NOMO-1 treated with DMSO at 0.1 percent for 48 hours (cell line): ENCODE measurements around the gene SAMD4A.
"Not testable (repeated sequence)": the region's sequence is repeated elsewhere in the genome, so short reads cannot be mapped to it uniquely, and the experiment has no call there.

Experiments
- DNase-seq: peaks from one replicate; lab custom pipeline; 2025; ENCODE audit not compliant: unreplicated experiment; lab: John Stamatoyannopoulos, UW

Gene SAMD4A

GRCh38 chr14:54752611-54753010 lies 185.7 kb downstream of the SAMD4A start:
- DNase-seq, result not testable (repeated sequence)

GRCh38 chr14:54753396-54753795 lies 186.5 kb downstream of the SAMD4A start:
- DNase-seq, result not testable (repeated sequence)

GRCh38 chr14:54754116-54754622 lies 187.2 kb downstream of the SAMD4A start:
- DNase-seq, result no peak

DNA sequence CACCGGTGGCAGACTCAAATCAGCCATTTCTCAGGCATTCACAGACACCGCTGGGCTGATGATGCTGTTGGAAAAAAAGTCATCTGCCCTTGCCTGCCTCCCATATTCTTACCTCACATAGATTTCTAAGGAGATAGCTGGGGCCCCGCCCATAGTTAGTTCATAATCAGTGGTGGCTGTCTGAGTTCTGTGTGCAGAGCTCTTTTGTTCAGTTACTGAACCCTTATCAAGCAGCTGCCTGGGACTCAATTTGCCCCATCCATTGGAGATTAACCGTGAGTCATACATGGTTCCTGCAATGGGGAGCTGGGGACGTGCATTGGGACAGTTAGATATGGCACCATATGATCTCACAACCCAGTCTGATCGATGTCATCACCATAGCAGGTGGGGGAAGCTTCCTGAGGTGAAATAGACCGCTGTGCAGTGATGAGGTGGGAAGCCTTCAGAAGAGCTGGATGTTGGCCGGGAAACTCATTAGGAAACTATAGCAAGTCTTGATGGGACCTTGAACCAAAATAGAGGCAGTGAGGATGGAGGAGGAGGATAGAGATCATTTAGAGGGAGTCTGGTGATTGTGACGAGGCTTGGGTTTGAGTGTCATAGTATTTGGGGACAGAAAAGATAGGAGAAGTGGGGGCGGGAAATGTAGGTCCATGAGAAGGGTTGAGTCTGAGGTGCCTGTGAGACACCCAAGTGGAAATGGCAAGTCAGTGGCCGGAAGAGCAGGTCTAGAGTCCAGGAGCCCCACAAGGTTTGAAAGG lies 187.9 kb downstream of the SAMD4A start:
- DNase-seq, result no peak

GRCh38 chr14:54756656-54757392 lies 189.9 kb downstream of the SAMD4A start:
- no peak for DNase-seq

- no peak for DNase-seq
Observed at GRCh38 chr14:54758041-54758440, 191.1 kb downstream of the SAMD4A start.

DNA sequence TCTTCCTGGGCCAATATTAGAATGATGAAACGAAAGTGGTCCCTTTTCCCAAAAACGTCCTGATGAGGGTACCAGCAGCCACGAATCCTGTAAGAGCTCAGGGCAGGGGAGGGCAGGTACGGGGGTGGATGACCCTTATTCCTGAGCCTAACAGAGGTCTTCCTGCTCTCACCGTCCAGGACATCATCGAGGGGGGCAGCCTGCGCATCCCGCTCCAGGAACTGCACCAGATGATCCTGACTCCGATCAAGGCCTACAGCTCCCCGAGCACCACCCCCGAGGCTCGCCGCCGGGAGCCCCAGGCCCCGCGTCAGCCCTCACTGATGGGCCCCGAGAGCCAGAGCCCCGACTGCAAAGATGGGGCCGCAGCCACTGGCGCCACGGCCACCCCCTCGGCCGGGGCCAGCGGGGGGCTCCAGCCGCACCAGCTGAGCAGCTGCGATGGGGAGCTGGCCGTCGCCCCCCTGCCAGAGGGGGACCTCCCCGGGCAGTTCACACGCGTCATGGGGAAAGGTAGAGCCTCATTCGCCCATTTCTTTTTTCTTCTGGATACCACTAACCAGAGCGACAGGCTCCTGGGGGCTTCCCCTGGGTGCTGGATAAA lies 193.2 kb downstream of the SAMD4A start:
- DNase-seq, result no peak

DNA sequence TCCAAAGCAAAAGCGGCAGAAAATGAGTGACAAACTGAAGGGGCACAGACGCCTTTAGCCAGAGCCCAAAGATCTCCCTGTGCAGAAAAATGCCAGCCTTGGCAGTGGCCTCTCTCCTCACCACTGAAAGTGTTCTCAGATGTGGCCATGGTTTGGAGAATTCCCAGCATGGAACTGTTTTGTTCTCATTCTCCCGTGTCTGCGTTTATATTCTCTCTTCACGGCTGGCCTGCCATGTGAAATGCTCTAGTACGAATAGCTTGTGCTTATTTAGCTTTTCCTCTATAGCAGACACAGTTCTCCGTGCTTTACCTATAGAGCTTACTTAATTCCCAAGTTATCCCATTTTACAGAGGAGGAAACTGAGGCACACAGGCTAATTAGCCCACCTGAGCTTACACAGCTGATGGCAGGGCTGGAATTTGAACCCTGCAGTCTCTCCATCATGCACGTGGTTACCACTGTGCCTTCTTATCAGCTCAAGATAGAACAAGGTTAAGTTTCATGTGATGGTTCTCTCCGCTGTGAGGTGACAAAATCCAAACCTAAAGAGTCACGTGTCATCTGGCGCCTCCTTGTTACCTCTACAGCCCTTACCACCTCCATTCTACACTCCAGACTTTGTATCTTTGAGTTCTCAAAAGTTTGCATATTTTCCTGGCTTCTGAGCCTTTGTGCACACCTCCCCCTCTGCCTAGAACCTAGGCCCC lies 194.1 kb downstream of the SAMD4A start:
- DNase-seq, result no peak

GRCh38 chr14:54761835-54762234 lies 194.9 kb downstream of the SAMD4A start:
- no peak for DNase-seq

DNA sequence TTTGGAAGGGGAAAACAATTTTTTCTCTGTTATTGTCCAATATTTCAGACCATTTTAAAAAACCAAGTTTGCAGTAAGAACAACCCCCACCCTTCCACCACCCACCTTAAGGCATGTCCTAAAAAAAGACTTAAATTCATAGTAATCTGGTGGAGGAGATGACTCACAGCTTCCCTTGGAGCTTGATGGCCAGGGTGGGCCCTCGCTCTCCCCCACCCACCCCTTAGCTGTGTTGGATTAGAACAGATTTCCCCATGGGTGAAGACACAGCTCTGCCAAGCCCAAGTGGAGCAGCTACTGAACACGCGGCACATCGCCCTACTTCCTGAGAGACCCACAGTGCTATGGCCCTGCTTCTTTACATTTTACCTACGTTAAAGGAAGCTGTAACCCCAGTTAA lies 195.4 kb downstream of the SAMD4A start:
- no peak for DNase-seq

GRCh38 chr14:54763761-54764160 lies 196.8 kb downstream of the SAMD4A start:
- DNase-seq, result no peak

DNA sequence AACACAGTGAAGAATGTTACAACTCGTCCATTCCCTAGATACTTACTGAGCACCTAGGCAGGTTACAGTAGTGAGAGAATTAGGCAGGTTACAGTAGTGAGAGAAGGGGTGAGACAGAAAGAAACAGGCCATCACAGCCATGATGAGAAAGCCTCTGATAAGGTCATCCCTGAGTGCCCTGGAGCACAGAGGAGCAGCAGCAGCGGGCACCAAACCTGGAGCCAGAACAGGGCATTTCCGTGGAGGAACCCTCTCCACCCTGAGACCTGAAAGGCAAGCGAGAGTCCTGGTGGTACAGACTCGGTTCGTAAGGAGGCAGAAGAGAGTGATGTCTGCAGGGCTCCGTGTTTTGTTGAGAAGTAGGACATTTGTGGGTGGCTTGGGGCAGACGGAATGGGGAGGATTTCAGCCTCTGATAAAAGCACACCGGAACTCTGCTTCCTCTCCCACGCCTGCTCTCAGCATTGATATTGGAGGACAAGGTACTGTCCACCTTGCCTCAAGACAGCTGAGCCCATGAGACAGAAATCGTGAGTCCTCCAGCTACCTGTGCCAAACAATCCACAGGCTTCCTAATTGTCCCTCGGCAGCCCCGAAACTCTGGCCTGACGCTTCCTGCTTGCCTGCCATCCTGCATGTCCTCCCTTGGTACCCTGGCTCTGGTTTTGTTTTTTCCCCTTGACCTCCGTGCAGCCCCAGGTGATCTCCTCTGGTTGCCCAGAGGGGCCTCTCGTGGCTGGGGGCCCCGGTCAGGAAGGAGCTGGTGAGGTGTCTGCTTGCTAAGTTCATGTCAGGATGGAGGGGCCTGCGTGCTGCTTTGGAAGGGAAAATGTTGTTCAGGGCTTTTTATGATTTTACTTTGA lies 199.6 kb downstream of the SAMD4A start:
- no peak for DNase-seq

DNA sequence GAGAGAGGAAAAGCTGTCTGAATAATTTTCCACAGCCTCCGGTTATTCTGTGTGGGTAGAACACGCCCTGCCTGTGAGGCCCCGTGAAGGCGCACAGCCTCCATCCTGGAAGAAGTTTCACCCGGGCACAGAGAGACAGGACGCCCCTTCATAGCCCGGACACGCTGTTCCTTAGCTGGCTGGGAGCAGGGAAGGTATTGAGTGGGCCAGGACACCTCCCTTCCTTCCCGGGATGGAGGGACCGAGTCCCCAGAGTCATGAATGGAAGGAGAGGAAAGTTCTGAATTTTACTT lies 200.2 kb downstream of the SAMD4A start:
- no peak for DNase-seq

DNA sequence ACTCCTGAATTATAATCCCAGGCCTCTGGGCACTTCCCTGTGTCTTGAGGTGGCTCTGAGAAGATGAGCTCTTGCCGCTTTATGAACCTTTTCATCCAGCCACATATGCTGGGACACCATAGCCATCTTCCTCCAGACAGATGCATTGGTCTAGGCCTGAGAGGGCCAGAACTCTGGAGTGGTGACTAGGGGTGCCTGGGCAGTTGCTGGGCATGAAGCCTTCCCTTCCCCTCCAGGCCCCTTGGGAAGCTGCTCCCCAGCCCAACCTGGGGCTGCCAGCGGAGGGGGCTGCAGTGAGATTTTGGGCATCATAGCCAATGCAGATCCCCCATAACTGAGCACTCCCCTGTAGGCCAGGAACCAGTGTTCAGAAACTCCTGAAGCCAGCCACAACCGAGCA lies 200.5 kb downstream of the SAMD4A start:
- no peak for DNase-seq

DNA sequence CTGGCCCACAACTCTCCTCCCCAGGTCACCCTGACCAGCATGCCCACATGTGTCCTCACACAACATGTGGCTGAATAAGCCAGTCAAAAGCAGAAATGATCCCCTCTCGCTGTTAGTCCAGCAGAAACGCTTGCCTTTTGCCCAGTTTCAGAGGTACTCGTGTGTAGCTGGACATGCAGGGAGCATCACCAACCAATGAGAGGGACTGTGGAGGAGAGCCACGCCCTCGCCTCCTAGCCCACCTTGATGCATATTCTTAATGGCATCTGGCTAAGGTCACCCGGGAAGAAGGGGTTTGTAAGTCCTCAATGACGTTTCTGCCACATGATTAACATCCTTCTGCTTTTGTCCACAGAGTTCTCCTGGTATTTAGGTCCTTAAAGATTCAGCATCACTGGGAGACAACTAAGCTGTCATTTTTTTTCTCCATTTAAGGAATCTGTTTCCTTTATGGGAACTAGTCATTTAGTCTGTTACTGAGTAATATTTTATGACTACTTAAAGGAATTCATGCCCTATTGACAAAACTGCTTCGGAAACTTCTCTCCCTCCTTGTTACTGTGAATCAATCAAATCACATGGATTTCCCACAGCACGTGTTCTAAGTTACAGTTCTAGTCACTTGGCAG lies 201.7 kb downstream of the SAMD4A start:
- DNase-seq, result no peak

GRCh38 chr14:54769951-54770863 lies 203.3 kb downstream of the SAMD4A start:
- no peak for DNase-seq

- no peak for DNase-seq
Observed at GRCh38 chr14:54771411-54772027, 204.6 kb downstream of the SAMD4A start.

- DNase-seq, result no peak
Observed at GRCh38 chr14:54772451-54772881, 205.5 kb downstream of the SAMD4A start.
